MM.1S (cell line): ENCODE measurements around the gene TDP1.

Source experiments
- DNase-seq: peaks from one replicate; pipeline ENCODE4 v3.0.0-alpha.2; 2015
- H2AFZ ChIP-seq: fragments of 300-600 bp; sonication (generic); 2 replicates; pipeline ENCODE4 v1.6.0; 2016; ENCODE audit warnings: antibody characterized with exemption, low read length
- H3F3A ChIP-seq: fragments of 300-600 bp; sonication (generic); 2 replicates; pipeline ENCODE4 v1.6.1; 2016; ENCODE audit warnings: mild to moderate bottlenecking, antibody characterized with exemption, low read length, moderate library complexity, mixed read lengths; ENCODE audit not compliant: insufficient read depth
- H3K27ac ChIP-seq: fragments of 300-600 bp; sonication (generic); 2 replicates; pipeline ENCODE4 v1.5.1; 2016; ENCODE audit warnings: mild to moderate bottlenecking, low read length
- H3K27me3 ChIP-seq: fragments of 300-600 bp; sonication (generic); replicated peaks from 2 replicates; pipeline ENCODE4 v1.6.0; 2016; ENCODE audit warnings: low read length; ENCODE audit not compliant: insufficient read depth
- H3K36me3 ChIP-seq: fragments of 300-600 bp; sonication (generic); replicated peaks from 2 replicates; pipeline ENCODE4 v1.6.1; 2016; ENCODE audit warnings: mild to moderate bottlenecking, low read length, mixed read lengths; ENCODE audit not compliant: insufficient read depth
- H3K4me1 ChIP-seq: fragments of 300-600 bp; sonication (generic); 2 replicates; pipeline ENCODE4 v1.6.1; 2016; ENCODE audit warnings: low read length, mixed read lengths
- H3K4me2 ChIP-seq: fragments of 300-600 bp; sonication (generic); 2 replicates; pipeline ENCODE4 v1.6.0; 2016; ENCODE audit warnings: low read depth, low read length
- H3K4me3 ChIP-seq: fragments of 300-600 bp; sonication (generic); 2 replicates; pipeline ENCODE4 v1.5.1; 2016; ENCODE audit warnings: low read length, mixed read lengths
- H3K79me2 ChIP-seq: fragments of 300-600 bp; sonication (generic); 2 replicates; pipeline ENCODE4 v1.6.1; 2016; ENCODE audit warnings: mixed run types, low read length, mixed read lengths
- H3K9ac ChIP-seq: fragments of 300-600 bp; sonication (generic); 2 replicates; pipeline ENCODE4 v1.6.1; 2016; ENCODE audit warnings: low read length, mixed read lengths
- H3K9me2 ChIP-seq: fragments of 300-600 bp; sonication (generic); replicated peaks from 2 replicates; pipeline ENCODE4 v1.6.1; 2016; ENCODE audit warnings: mild to moderate bottlenecking, low read length, mixed read lengths; ENCODE audit not compliant: insufficient read depth
- H3K9me3 ChIP-seq: fragments of 300-600 bp; sonication (generic); replicated peaks from 2 replicates; pipeline ENCODE4 v1.6.1; 2016; ENCODE audit warnings: mild to moderate bottlenecking, low read length, mixed read lengths; ENCODE audit not compliant: insufficient read depth
- H4K20me1 ChIP-seq: fragments of 300-600 bp; sonication (generic); 2 replicates; pipeline ENCODE4 v1.6.1; 2016; ENCODE audit warnings: mild to moderate bottlenecking, low read length, moderate library complexity, mixed read lengths; ENCODE audit not compliant: insufficient read depth
- EZH2 ChIP-seq: fragments of 300-600 bp; sonication (generic); optimal IDR thresholded peaks from 2 replicates; pipeline ENCODE3; 2017; ENCODE audit warnings: low read depth, mild to moderate bottlenecking, antibody characterized with exemption, low read length, mixed read lengths
- EZH2phosphoT487 ChIP-seq: fragments of 300-600 bp; sonication (generic); IDR thresholded peaks from 2 replicates; pipeline ENCODE4 v1.6.1; 2018; ENCODE audit warnings: antibody characterized with exemption, low read length
- TF ChIP-seq, protein P1 (sequence below): fragments of 300-600 bp; sonication (generic); IDR thresholded peaks from 2 replicates; pipeline ENCODE4 v1.5.1; 2016; ENCODE audit warnings: antibody characterized with exemption, low read length, mixed read lengths

The TDP1 gene

DNA sequence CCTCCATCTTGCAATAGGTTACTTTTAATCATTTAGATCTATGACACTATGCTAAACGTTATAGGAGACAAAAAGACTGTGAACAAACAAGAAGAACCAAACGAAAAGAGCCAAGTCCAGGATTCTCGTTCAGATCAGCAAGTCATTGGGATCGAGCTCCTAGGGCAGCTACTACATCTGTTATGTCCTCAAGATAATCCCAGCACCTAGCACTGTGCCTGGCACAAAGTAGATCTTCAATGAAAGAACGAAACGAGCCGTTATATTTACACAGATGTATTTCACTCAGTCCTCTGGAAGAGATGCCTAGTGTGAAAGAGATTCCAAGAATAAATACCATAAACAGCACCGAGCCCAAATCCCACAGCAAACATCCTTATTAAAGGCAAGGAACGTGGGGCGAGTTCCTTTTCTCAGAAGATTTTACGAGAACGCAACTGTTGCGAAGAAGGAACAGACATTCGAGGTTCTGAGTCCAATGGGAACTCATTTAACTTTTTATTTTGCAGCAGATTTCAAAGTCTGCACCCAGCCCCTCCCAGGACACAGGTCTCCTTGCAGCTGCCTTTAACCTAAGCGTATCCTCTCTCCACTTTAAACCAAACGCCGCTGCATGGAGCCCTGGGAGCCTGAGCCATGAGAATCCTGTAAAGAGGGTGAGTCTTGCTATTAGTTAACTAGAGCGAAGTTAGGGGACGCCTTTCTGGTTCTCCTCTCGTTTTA, 544 bp upstream of the TDP1 start:
- no peaks in the 10 kb centered on the region for H3K9me3 ChIP-seq
- H2AFZ ChIP-seq: peak overlapping the region; percentile 96
- H3K9me2 ChIP-seq: no peaks in the 10 kb centered on the region
- H3K4me3 ChIP-seq: peak overlapping the region; percentile 74
- TF ChIP-seq, protein P1, sequence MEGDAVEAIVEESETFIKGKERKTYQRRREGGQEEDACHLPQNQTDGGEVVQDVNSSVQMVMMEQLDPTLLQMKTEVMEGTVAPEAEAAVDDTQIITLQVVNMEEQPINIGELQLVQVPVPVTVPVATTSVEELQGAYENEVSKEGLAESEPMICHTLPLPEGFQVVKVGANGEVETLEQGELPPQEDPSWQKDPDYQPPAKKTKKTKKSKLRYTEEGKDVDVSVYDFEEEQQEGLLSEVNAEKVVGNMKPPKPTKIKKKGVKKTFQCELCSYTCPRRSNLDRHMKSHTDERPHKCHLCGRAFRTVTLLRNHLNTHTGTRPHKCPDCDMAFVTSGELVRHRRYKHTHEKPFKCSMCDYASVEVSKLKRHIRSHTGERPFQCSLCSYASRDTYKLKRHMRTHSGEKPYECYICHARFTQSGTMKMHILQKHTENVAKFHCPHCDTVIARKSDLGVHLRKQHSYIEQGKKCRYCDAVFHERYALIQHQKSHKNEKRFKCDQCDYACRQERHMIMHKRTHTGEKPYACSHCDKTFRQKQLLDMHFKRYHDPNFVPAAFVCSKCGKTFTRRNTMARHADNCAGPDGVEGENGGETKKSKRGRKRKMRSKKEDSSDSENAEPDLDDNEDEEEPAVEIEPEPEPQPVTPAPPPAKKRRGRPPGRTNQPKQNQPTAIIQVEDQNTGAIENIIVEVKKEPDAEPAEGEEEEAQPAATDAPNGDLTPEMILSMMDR: no peak
- no peak for TF ChIP-seq EZH2
- TF ChIP-seq EZH2phosphoT487: no peak
- H3K9ac ChIP-seq: peak overlapping the region; percentile 95
- no peaks in the 10 kb centered on the region for H4K20me1 ChIP-seq
- peak overlapping the region; percentile 66 for H3K4me2 ChIP-seq
- no peaks in the 10 kb centered on the region for H3K27me3 ChIP-seq
- peak overlapping the region; percentile 98; the same call in 1 of the 2 replicates for H3K27ac ChIP-seq
- no peaks in the 10 kb centered on the region for H3K36me3 ChIP-seq
- peaks cover 29% of the 10 kb centered on the region for H3F3A ChIP-seq
- peaks cover 16% of the 10 kb centered on the region for H3K4me1 ChIP-seq
- H3K79me2 ChIP-seq: peaks cover 16% of the 10 kb centered on the region
- DNase-seq: no peak

DNA sequence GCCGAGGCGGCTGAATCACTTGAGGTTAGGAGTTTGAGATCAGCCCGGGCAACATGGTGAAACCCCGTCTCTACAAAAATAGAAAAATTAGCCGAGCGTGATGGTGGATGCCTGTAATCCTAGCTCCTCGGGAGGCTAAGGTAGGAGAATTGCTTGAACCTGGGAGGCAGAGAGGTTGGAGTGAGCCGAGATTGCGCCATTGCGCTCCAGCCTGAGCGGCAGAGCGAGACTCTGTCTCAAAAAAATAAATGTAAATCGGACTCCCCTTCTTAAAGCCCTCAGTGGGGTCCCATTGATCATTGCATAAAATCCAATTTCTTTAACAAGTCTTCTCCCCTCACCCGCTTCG, 908 bp downstream of the TDP1 start:
- H4K20me1 ChIP-seq: no peaks in the 10 kb centered on the region
- TF ChIP-seq EZH2 (no peak), EZH2phosphoT487 (no peak)
- TF ChIP-seq, protein P1: no peak
- peaks cover 21% of the 10 kb centered on the region for H3K4me1 ChIP-seq
- no peaks in the 10 kb centered on the region for H3K9me2 ChIP-seq
- H3K4me3 ChIP-seq: peak overlapping the region; percentile 74
- H2AFZ ChIP-seq: no peak overlapping the region
- no peaks in the 10 kb centered on the region for H3K9me3 ChIP-seq
- no peak for DNase-seq
- peak overlapping the region; percentile 98 for H3K27ac ChIP-seq
- H3K79me2 ChIP-seq: peaks cover 29% of the 10 kb centered on the region
- peaks cover 33% of the 10 kb centered on the region for H3F3A ChIP-seq
- no peaks in the 10 kb centered on the region for H3K27me3 ChIP-seq
- peak overlapping the region; percentile 66 for H3K4me2 ChIP-seq
- H3K36me3 ChIP-seq: no peaks in the 10 kb centered on the region
- peak overlapping the region; percentile 95; the same call in 1 of the 2 replicates for H3K9ac ChIP-seq

DNA sequence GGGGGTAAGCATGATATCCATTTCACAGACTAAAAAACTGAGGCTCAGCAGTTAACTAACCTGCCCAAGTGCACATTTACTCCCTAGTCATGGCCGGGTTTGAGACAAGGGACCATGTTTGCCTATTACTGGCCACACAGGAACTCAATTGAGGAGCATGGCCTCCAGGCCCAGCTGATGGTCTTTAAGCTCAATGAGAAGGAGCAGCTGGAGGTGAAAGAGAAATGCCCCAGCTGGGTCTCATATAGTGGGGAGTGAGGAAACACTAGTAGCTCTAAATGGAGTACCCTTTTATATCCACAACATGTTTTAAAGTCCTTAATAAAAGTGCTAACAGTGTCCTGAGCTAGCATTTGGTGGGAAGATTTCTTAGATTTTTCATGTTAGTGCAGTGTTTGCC, 1.6 kb downstream of the TDP1 start:
- no peaks in the 10 kb centered on the region for H3K27me3 ChIP-seq
- H3K9me2 ChIP-seq: no peaks in the 10 kb centered on the region
- no peak overlapping the region for H2AFZ ChIP-seq
- H3K4me3 ChIP-seq: no peak overlapping the region
- H3K36me3 ChIP-seq: no peaks in the 10 kb centered on the region
- H4K20me1 ChIP-seq: no peaks in the 10 kb centered on the region
- H3K9me3 ChIP-seq: no peaks in the 10 kb centered on the region
- peaks cover 33% of the 10 kb centered on the region for H3F3A ChIP-seq
- no peak overlapping the region for H3K9ac ChIP-seq
- TF ChIP-seq EZH2 (no peak), EZH2phosphoT487 (no peak)
- TF ChIP-seq, protein P1: no peak
- H3K79me2 ChIP-seq: peaks cover 32% of the 10 kb centered on the region
- peaks cover 21% of the 10 kb centered on the region for H3K4me1 ChIP-seq
- no peak overlapping the region for H3K27ac ChIP-seq
- H3K4me2 ChIP-seq: peak overlapping the region; percentile 66; the same call in 1 of the 2 replicates
- DNase-seq: no peak
